Left cardiac atrium (tissue), 4 donors: ENCODE measurements around the gene DTD1. TPM values are rescaled to one million over a fixed set of nuclear protein-coding genes. Genes with fewer than 3 reads are reported as not detected.

Experiments used
- ATAC-seq, 2 donors: fragments of 200-7000 bp; cut with Tn5 transposase; one replicate each; pipeline ENCODE4 v1.9.1; 2020; ENCODE audit warnings: mild to moderate bottlenecking in 2 of 2, moderate library complexity in 2 of 2
- DNase-seq: peaks from one replicate; pipeline ENCODE4 v3.0.0-alpha.2; 2020
- intact Hi-C, 2 donors: fragments of 100-400 bp; cut with DNase I; formaldehyde crosslinking; loops; one replicate each; pipeline versions ENCODE4 v1.14.1 to v1.15.1; 2022 to 2023
- total RNA-seq, 2 donors: library from RNA; stranded (reverse); fragmentation: NEBNext Ultra II Directional; extraction: Animal tissue kit (Norgen Biotek cat#: 25700); gene quantifications; one replicate each; pipeline ENCODE4 v1.2.1, GENCODE V29; 2021
- donor health status: DM: no; HTN: yes; CAD: no.
- donor health status: DM: no; HTN: yes; CAD: no; lungs with severe emphysema.
- donor health status: DM: yes; HTN: yes; CAD: no.
- donor health status: Dilated cardiomyopathy.

Gene DTD1
- total RNA-seq, 2 donors from 2014 or later, result 12.1 to 18.9 TPM

DNA sequence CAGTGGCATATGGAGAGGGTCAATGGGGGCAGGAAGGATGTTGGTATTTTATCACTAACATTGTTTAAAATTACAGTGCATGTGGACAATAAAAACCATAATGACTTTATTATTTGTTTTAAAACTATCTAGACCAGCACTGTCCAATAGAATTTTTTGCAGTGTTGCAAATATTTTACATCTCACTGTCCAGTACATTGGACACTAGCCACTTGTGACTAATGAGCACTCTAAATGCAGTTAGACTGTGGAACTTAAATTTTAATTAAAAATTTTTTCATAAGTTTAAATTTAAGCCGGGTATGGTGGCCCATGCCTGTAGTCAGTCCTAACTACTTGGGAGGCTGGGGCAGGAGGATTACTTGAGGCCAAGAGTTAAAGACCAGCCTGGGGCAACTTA, 101.7 kb downstream of the DTD1 start:
- intact Hi-C loops, result no loop called here
- no peak for DNase-seq
- ATAC-seq, result no peak

DNA sequence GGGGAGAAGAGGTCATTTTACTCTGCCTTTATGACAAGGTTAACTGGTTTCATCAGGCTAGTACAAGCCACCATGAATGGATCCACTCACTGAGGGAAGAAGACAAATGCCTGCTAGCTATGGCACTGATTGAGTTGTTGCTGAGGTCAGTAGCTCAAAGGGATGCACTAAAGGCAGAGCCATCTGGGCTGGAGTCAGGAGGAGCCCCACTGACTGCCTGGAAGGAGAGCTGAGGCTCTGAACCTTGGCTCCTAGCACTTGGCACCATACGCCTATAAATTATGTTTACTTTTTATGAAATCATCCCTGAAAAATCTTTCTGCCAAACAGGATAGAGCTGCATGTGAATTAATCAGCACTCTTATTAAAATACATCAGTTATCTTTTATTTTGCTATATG, 104.6 kb downstream of the DTD1 start:
- intact Hi-C loops, result no loop called here
- ATAC-seq (no peak), DNase-seq (no peak)

DNA sequence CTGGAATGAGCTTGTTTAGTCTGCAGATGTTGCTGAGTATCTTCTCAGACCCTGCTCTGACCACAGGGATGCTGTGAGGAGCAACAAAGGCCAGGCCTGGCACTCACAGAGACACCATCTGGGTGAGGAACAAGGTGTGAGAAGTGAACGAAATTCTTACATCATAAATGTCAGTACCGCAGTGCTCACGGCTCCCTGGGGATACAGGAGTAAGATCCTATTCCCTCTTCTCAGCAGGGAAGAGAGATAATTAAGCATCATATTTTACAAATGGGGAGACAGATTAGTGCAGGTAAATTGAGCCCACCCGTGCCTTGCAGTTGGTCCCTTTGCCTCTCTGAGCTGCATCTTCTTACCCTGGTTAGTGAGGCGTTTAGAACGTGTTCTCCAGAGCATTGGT, 106.2 kb downstream of the DTD1 start:
- DNase-seq (no peak), ATAC-seq (no peak)
- intact Hi-C loops, result no loop called here

DNA sequence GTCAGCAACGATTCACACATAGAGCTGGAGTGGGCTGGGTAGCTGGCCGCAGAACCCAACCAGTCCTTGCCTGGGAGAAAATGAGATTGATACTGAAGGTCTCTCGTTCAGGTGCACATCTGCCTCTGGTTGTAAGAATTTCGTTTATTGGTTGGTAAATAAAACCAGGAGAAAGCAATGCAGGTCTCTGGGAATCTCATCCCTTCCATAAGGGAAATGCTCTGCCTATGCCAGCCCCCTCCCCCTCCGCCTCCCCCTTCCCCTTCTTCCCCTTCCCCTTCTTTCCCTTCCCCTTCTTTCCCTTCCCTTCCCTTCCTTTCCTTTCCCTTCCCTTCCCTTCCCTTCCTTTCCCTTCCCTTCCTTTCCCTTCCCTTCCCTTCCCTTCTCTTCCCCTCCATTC, 107.3 kb downstream of the DTD1 start:
- intact Hi-C loops, result no loop called here
- ATAC-seq (no peak), DNase-seq (no peak)

DNA sequence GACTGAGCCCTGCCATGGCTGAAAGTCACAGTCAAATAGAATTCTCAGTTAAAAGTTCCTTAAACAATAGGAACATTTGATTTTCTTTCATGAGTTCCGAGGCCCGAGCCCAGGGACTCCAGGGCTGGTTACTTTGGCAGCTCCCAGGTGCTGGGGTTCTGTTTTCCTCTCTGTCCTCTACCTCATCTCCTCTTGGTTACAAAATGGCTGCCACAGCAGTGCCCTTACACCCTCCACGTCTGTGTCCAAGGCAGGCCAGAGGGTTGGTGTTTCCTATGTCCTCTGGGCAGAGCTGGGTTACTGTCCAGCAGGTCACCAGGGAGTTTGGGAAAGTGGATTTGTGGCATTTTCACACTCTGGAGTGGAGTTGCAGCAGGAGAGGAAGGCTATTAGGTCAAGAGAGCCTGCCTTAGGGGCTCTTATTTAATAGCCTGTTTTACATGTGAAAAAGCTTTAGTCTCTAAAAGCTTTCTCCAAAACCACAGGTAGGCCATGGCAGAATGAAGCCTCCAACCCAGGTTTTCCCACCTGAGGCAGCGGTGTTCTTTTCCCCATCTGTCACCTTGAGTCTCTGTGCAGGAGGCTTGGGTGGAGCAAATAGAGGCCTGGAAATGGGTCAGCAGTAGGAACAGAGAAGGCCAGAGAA, 111.0 kb downstream of the DTD1 start:
- DNase-seq (no peak), ATAC-seq (no peak)
- intact Hi-C loops, result no loop called here

DNA sequence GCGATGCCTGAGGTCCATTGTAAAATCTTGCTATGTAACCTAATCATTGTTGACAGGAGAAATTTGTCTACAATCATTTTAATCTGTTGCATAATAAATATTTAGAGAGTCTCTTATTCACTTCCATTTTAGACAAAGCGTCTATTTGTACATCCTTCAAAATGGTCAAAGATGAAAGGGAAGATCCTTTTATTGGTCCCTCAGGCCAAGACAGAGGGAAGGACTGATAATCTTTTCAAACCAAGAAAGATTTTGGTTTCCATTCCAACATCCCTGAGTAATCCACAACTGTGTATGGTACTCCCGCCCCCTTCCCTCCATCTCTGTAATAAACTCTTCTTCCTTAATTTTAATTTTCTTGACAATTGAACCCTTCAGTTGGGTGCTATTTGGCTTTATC, 114.1 kb downstream of the DTD1 start:
- intact Hi-C loops, result no loop called here
- no peak for ATAC-seq

DNA sequence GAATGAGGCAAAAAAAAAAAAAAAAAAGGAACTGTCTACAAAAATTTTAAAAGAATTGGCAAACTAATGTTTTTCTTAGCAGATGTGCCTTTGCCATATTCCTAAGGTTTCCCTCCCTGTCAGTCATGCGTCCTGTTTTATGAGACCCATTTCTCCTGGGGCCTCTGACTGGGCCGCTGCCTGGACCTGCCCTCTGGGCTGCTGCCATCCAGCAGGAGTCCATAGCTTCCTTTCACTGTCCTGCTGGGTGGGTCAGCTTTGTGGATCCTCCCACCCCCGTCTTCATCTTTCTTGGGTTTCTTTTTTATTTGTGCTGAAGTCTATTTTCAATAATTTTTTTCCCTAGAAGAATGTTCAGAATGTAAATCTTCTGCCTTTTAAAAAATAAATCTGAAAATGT, 114.9 kb downstream of the DTD1 start:
- intact Hi-C loops, result no loop called here
- DNase-seq, result peak; percentile 29
- peak; percentile 41 to 84 for ATAC-seq

More for the DNA sequence above, 114.1 kb downstream of the DTD1 start:
- DNase-seq, result no peak

DNA sequence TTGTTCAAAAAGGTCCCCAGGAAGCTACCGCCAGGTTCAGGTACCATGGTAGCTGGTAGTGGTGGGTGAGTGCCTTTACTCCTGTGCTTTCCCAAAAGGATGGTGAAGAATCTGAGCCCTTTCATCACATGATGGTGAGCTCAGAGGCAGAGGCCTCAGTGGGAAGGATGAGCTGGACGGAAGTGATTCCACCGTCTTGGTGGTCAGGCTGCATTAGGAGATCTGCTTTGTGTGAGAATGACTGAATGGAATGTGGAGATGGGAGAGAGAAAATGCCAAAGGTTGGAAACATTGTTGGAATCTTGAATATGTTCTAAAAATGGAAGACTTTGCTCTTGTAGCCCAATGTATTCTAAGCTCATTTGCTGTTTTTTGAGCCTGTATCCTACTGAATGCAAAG, 117.6 kb downstream of the DTD1 start:
- intact Hi-C loops, result no loop called here
- no peak for DNase-seq
- no peak for ATAC-seq

DNA sequence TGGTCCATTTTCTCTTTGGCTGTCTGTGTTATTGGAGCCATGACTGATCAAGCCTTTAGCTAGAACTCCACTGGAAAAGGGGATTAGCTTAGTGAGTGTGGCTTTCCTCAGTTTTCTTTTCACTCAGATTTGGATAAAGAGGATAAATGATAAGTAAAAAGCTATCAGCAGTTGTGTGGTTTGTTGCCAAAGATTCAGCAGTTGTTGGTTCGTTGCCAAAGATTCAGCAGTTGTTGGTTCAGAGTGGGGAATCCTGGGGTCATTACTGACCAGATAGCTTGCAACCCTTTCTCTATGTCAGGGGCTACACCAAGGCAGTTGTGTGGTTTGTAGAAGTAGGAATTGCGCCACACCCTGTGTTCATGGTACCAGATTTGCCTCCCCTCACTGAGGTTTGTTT, 118.1 kb downstream of the DTD1 start:
- ATAC-seq (no peak), DNase-seq (no peak)
- intact Hi-C loops, result no loop called here

DNA sequence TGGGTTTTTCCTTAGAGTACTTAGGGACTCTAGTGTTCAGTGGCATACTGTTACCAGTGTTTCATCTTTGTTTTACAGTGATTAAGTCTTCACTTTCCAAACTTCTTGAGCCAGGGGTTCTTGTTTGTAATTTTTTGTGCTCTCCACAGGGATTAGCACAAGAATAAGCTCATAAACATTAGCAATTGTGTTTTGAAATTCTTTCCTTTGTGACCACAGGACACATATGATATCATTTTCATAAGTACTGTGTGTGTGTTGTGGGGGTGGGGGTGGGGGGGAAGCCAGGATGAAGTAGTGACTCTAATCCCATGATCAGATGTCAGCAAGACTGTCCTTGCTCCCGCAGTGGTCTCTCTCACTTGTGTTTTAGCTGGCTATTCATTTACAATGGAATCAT, 124.3 kb downstream of the DTD1 start:
- intact Hi-C loops, result no loop called here
- DNase-seq, result no peak
- ATAC-seq, result no peak

DNA sequence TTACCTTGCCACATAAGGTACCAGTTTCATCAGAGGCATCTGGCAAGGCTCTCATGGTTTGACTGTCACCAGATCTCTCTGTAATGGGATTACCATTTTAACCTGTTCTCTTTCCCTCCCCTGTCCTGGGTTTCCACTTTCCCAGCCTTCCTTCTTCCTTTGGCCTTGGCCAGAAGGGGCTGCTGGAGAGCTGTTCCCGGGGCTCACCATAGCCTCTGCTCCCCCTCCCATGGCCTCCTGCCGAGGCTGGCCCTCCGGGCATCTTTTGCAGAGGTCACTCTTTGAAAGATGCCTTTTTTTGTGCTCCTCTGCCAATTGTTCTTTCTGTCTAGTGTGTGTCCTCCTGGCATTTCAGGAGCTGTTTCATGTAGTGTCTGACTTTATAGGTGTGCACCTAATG, 125.0 kb downstream of the DTD1 start:
- no peak for ATAC-seq
- intact Hi-C loops, result no loop called here
- no peak for DNase-seq

DNA sequence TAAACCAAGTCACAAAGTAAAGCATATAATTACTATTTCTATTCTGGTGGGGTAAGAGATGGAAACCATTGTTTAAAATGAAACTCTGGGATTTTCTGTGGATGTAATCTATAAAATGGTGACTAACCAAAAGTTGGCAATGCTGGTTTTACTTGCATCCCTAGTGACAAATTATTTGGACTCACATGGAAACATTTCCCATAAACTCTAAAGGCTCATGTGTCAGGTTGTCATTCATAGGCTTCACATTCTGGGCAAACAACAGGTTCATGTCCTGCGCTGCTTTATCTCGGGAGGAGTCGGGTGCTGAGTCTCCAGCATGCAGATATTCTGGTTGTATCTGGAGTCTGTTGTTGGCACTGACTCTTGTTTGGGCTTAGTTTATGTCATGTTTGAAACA, 127.7 kb downstream of the DTD1 start:
- no peak for DNase-seq
- intact Hi-C loops, result no loop called here
- no peak for ATAC-seq

DNA sequence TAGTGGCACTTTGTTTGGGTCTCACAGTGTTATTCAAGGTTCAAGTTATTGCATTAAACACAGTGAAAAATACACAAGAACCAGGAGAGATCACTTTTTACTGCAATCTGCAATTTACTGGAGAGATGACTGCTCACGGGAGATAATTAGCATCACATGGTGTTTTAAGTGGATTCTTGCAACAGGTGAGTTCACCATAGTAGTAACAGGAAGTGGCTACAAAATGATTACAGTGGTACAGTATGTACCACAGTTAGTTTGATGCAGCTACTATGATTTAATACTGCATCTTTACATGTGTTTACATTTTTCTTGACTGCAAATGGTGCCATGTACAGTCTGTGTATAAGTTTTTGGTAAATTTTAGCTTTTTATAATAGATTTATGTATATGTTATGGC, 129.2 kb downstream of the DTD1 start:
- ATAC-seq, result no peak
- intact Hi-C loops, result no loop called here

DNA sequence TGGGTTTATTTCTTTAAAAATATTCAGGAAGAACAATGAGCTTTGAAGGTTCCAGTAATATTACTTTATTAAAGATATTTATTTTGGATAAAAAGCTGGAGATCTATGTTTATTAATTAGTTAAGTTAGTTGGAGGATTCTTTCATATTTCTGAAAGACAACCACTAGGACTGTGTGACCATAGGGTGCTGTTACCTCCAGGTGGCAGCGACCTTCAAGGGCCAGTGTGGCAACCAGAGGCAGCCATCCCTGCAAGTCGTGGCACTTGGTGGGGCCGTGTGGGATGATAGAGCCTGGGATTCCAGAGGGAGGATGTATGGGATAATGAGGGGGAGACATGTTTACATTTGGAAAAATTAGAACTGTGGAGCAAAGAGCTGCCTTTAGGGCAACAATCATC, 130.3 kb downstream of the DTD1 start:
- intact Hi-C loops, result no loop called here
- DNase-seq (no peak), ATAC-seq (no peak)

More for the DNA sequence above, 129.2 kb downstream of the DTD1 start:
- no peak for DNase-seq

DNA sequence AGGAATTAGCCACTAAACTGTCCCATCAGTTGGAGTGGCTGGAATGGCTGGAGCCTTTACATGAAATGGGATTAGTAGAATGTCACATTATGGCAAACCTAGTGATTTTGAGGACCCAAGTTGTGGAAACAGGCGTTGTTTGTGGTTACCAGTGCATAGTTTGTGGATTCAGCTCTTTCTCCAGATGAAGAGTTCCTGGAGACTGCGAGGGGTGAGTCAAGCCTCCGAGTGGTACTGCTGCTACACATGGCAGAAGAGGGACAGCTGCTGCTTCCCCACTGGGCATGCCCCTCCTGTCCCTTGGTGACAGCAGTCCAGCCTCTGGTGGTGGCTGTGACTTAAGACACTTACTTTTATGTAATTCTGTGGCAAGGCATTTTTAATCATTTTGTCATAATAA, 131.6 kb downstream of the DTD1 start:
- DNase-seq (no peak), ATAC-seq (no peak)
- intact Hi-C loops, result no loop called here

DNA sequence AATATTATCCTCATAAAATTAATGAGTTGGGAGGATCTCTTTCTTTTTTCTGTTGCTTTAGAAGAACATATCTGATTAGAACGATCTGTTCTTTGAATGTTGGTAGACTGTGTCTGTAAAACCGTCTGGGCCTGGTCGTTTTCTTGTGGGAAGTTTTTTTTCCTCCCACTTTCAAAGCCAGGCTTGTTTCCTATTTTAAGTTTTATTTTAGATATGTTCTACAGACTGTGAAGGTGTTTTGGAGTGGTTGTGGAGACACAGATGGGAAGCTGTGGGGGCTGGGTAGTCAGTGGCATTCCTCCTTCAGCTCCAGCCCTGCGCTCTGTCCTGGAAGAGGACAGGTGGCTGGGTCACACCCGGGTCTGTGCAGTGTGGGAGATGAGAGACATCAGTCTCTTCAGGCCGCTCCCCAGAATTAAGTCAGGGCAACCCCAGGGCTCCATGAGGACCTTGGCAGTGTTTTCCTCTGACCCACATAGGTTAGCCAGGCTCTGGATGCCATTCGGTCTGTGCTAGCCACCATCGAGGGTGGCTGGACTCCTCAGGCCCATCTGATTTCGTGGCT, 133.8 kb downstream of the DTD1 start:
- intact Hi-C loops, result no loop called here
- no peak for ATAC-seq

DNA sequence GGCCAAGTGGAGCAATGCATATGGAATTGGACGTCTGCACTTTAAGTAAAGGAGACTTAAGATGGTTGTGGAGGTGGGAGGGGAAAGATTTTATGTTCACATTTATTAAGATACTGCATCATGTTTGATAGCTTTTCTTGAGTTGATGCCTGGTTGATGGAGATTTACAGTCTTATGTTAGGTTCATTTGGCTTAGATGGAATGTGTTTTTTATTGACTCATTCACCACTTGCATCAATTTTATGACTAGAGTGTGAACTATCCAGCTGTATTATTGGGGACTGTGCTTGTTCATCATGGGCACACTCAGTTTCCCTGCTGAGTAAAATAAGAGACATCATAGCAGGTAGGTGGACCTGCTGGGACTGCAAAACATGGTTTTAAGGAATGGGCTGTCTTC, 134.5 kb downstream of the DTD1 start:
- DNase-seq (no peak), ATAC-seq (no peak)
- intact Hi-C loops, result no loop called here

More for the DNA sequence above, 133.8 kb downstream of the DTD1 start:
- DNase-seq, result no peak

DNA sequence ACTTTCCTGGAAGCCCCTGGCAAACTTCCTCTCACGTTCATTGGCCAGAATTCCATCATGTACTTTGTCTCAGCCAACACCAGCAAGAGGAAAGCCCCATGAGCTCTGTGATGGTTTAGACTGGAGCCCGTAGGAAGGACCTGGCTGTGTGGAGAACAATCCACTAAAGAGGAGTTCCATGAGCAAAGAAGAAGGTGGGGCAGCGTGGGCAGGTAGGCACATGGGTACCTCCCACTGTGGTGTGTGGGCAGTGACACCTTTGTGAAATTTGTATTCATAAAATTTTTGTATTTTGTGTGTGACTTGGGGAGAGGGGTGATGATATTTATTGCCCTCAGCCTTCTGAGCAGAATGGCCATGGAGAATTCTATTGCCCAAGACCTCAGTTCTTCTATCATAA, 136.2 kb downstream of the DTD1 start:
- no peak for DNase-seq
- no peak for ATAC-seq
- intact Hi-C loops, result no loop called here

DNA sequence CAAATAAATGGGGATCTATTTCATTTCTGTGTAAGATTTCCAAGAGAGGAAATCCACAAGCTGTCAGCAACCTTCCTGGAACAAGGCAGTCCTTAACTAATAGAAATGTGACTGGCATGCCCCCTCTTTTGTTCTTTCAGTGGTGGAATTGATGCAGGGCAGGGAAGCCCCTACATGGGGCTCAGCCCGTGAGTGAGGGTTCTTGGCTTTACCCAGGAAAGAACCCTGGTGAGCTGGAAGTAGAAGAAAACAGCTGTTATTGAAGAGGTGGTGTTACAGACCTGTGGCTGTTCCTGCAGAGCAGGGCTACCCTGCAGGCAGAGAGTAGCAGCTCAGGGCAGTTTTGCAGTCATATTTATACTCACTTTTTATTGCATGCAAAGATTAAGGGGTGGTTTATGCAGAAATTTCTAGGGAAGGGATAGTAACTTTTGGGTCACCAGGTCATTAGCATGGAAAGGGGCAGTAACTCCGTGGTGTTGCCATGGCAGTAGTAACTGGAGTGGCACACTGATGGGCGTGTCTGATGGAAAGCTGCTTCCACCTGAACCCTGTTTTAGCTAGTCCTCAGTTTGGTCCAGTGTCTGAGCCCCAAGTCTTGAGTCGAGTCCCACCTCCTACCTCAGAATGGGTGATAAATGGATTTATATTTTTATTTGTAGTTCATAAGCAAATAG, 137.1 kb downstream of the DTD1 start:
- no peak for ATAC-seq
- no peak for DNase-seq
- intact Hi-C loops, result no loop called here

DNA sequence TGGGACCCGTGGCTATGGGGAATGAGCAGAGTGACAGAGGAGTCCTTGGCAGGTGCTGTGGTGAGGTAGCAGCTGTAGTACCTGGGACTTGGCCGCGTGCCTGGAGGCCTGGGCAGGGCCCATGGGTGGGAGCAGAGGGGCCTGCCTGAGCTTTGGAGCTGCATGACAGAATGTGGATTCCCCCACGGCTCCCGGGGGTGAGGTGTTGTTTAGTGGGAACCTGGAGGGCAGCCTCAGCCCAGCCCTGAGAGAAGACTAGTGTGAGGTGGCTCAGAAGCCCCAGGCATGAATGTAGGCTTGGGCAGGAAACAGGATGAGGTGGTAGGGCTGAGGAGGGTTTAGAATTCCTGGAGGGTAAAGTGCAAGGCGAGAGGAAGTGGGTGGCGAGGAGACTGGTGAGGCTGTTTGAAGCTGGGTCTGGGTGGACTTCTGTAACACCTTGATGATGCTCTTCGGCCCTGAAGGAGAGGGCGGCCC, 139.2 kb downstream of the DTD1 start:
- DNase-seq (no peak), ATAC-seq (no peak)
- intact Hi-C loops, result no loop called here
